ENCODE results near the gene HIBADH.

GRCh38 chr7:27549606-27550005 is 113.1 kb downstream of the HIBADH start:
- no peak for TF ChIP-seq TCF7L2 (IDR thresholded peaks at IDR 0.05; ENCODE audit: low read depth, low read length)
- TF ChIP-seq CTCF (IDR thresholded peaks at IDR 0.05), result no peak
- TF ChIP-seq POLR2AphosphoS5 (IDR thresholded peaks at IDR 0.05; ENCODE audit: low read depth, low read length), result no peak
- no peak for TF ChIP-seq SIN3A (IDR thresholded peaks at IDR 0.05; ENCODE audit: borderline replicate concordance, insufficient read depth, low read depth, low read length)

All from Panc1 (cell line).